ENCODE results near the gene ARL14EPL.

The ARL14EPL gene

DNA sequence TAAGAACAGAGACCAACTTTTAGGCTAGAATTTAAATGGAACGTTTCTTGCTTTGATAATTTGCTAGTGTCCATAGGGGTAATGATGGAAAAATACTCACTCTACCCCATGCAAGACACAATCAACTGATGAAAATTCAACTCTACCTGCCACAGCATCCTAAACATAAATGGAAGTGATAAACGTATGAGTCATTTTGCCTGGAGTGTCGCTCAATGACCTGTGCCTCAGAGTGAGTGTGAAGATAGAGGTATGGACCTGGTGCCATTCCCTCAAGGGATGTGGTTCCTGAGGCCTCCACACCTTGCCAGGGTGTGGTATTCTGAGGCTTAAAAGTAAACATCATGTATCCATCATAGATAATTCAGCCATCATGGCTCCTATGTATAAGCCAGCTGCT, 14.0 kb downstream of the ARL14EPL start:
- no peaks in the 10 kb centered on the region for H3K4me1 ChIP-seq (ENCODE audit: control insufficient read depth, insufficient read depth, low read length)
- H3K4me3 ChIP-seq (ENCODE audit: low read depth, low read length): no peak overlapping the region
- no peak overlapping the region for H3K27ac ChIP-seq (ENCODE audit: low read depth, low read length)
- H3K36me3 ChIP-seq (ENCODE audit: control insufficient read depth, insufficient read depth, low read length): no peaks in the 10 kb centered on the region
- no peak overlapping the region for H3K9ac ChIP-seq (ENCODE audit: low read depth, low read length)
- H3K9me3 ChIP-seq (ENCODE audit: control insufficient read depth, insufficient read depth, low read length): no peaks in the 10 kb centered on the region
- H3K27me3 ChIP-seq (ENCODE audit: control insufficient read depth, insufficient read depth, low read length): no peaks in the 10 kb centered on the region

DNA sequence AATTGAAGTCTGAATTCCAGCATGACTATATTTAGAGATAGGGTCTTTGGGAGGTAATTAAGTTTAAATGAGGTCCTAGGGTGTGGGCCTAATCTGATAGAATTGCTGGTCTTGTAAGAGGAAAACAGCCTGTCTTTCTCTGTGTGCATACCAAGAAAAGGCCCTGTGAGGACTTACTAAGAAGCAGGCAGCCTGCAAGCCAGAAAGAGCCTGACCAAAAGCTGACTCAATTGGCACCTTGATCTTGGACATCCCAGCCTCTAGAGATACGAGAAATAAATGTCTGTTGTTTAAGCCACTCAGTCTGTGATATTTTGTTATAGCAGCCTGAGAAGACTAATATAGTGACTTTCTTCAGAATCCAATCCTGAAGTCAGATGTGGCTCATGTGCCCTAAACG, 14.6 kb downstream of the ARL14EPL start:
- H3K36me3 ChIP-seq (ENCODE audit: control insufficient read depth, insufficient read depth, low read length): no peaks in the 10 kb centered on the region
- no peaks in the 10 kb centered on the region for H3K4me1 ChIP-seq (ENCODE audit: control insufficient read depth, insufficient read depth, low read length)
- H3K27me3 ChIP-seq (ENCODE audit: control insufficient read depth, insufficient read depth, low read length): no peaks in the 10 kb centered on the region
- H3K27ac ChIP-seq (ENCODE audit: low read depth, low read length): no peak overlapping the region
- H3K9me3 ChIP-seq (ENCODE audit: control insufficient read depth, insufficient read depth, low read length): no peaks in the 10 kb centered on the region
- H3K9ac ChIP-seq (ENCODE audit: low read depth, low read length): no peak overlapping the region
- H3K4me3 ChIP-seq (ENCODE audit: low read depth, low read length): no peak overlapping the region

DNA sequence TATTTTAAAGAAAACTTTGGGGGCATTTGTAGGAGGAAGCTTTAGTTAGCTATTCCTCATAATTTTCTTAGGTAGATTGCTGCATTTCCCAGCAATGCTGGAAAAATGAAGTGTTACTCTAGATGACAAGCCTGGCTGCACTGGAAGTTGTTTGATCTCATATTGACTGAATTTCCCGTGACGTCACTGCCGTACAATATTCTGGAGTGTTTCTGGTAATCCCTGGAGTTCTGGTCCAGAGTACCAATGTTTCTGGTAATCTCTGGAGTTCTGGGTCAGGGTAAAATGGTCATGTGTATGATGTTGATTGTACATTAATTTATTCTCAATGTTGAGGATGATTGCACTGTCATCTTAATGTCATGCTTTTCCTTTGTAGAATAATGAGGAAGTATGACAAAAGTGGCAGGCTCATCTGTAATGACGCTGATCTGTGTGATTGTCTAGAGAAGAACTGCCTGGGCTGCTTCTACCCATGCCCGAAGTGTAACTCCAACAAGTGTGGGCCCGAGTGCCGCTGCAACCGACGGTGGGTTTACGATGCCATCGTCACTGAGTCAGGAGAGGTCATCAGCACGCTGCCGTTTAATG, 26.2 kb downstream of the ARL14EPL start:
- H3K9ac ChIP-seq (ENCODE audit: low read depth, low read length): no peak overlapping the region
- H3K9me3 ChIP-seq (ENCODE audit: control insufficient read depth, insufficient read depth, low read length): no peaks in the 10 kb centered on the region
- H3K27ac ChIP-seq (ENCODE audit: low read depth, low read length): no peak overlapping the region
- no peaks in the 10 kb centered on the region for H3K36me3 ChIP-seq (ENCODE audit: control insufficient read depth, insufficient read depth, low read length)
- H3K4me1 ChIP-seq (ENCODE audit: control insufficient read depth, insufficient read depth, low read length): no peaks in the 10 kb centered on the region
- H3K27me3 ChIP-seq (ENCODE audit: control insufficient read depth, insufficient read depth, low read length): no peaks in the 10 kb centered on the region
- no peak overlapping the region for H3K4me3 ChIP-seq (ENCODE audit: low read depth, low read length)

GRCh38 chr5:116062352-116062751, 30.1 kb downstream of the ARL14EPL start:
- Histone ChIP-seq H3K9me3 (ENCODE audit: control insufficient read depth, insufficient read depth, low read length) (no peaks in the 10 kb centered on the region), H3K4me3 (ENCODE audit: low read depth, low read length) (no peak overlapping the region), H3K9ac (ENCODE audit: low read depth, low read length) (no peak overlapping the region), H3K36me3 (ENCODE audit: control insufficient read depth, insufficient read depth, low read length) (no peaks in the 10 kb centered on the region), H3K27me3 (ENCODE audit: control insufficient read depth, insufficient read depth, low read length) (no peaks in the 10 kb centered on the region), H3K27ac (ENCODE audit: low read depth, low read length) (no peak overlapping the region), H3K4me1 (ENCODE audit: control insufficient read depth, insufficient read depth, low read length) (no peaks in the 10 kb centered on the region)

DNA sequence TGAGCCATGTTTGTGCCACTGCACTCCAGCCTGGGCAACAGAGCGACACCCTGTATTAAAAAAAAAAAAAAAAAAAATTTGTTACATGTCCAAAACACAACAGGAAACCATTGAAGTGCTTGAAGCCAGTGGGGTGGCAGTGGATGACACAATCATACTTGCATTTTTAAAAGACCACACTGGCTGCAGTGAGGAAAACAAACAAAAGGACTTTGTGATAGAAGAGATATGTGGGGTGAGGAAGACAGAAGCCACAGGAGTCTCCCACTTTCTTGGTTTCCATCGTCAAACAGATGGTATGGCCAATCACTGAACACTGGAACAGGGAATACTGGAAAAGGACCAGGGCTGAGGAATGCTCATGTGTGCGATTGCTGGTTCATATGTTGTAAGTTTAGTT, 31.7 kb downstream of the ARL14EPL start:
- no peaks in the 10 kb centered on the region for H3K27me3 ChIP-seq (ENCODE audit: control insufficient read depth, insufficient read depth, low read length)
- no peak overlapping the region for H3K9ac ChIP-seq (ENCODE audit: low read depth, low read length)
- no peak overlapping the region for H3K4me3 ChIP-seq (ENCODE audit: low read depth, low read length)
- no peaks in the 10 kb centered on the region for H3K9me3 ChIP-seq (ENCODE audit: control insufficient read depth, insufficient read depth, low read length)
- no peak overlapping the region for H3K27ac ChIP-seq (ENCODE audit: low read depth, low read length)
- H3K4me1 ChIP-seq (ENCODE audit: control insufficient read depth, insufficient read depth, low read length): no peaks in the 10 kb centered on the region
- H3K36me3 ChIP-seq (ENCODE audit: control insufficient read depth, insufficient read depth, low read length): no peaks in the 10 kb centered on the region

GRCh38 chr5:116068028-116068632, 35.9 kb downstream of the ARL14EPL start:
- H3K36me3 ChIP-seq (ENCODE audit: control insufficient read depth, insufficient read depth, low read length): no peaks in the 10 kb centered on the region

DNA sequence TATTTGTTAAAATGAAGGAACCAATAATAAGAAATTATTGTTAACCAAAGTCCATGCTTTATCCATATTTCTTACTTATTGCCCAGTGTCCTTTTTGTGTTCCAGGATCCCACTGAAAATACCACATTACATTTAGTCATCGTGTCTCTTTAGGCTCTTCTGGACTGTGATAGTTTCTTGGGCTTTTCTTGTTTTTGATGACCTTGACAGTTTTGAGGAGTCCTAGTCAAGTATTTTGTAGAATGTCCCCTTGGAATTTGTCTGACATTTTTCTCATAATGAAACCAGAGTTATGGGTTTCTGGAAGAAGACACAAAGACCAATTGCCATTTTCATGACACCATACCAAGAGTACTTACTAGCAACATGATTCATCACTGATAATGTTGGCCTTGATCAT, 38.9 kb downstream of the ARL14EPL start:
- Histone ChIP-seq H3K4me3 (ENCODE audit: low read depth, low read length) (no peak overlapping the region), H3K4me1 (ENCODE audit: control insufficient read depth, insufficient read depth, low read length) (no peaks in the 10 kb centered on the region), H3K27me3 (ENCODE audit: control insufficient read depth, insufficient read depth, low read length) (0 out of 2 replicates have a peak, but pooled peaks cover 3% of the 10 kb centered on the region), H3K27ac (ENCODE audit: low read depth, low read length) (no peak overlapping the region), H3K9ac (ENCODE audit: low read depth, low read length) (no peak overlapping the region), H3K9me3 (ENCODE audit: control insufficient read depth, insufficient read depth, low read length) (no peaks in the 10 kb centered on the region), H3K36me3 (ENCODE audit: control insufficient read depth, insufficient read depth, low read length) (no peaks in the 10 kb centered on the region)

More at GRCh38 chr5:116068028-116068632, 35.9 kb downstream of the ARL14EPL start:
- H3K27me3 ChIP-seq (ENCODE audit: control insufficient read depth, insufficient read depth, low read length): 0 out of 2 replicates have a peak, but pooled peaks cover 3% of the 10 kb centered on the region
- no peak overlapping the region for H3K27ac ChIP-seq (ENCODE audit: low read depth, low read length)
- H3K9me3 ChIP-seq (ENCODE audit: control insufficient read depth, insufficient read depth, low read length): no peaks in the 10 kb centered on the region
- no peak overlapping the region for H3K4me3 ChIP-seq (ENCODE audit: low read depth, low read length)
- H3K4me1 ChIP-seq (ENCODE audit: control insufficient read depth, insufficient read depth, low read length): no peaks in the 10 kb centered on the region
- H3K9ac ChIP-seq (ENCODE audit: low read depth, low read length): no peak overlapping the region

- H3K9me3 ChIP-seq (ENCODE audit: control insufficient read depth, insufficient read depth, low read length): no peaks in the 10 kb centered on the region
- H3K36me3 ChIP-seq (ENCODE audit: control insufficient read depth, insufficient read depth, low read length): no peaks in the 10 kb centered on the region
- no peak overlapping the region for H3K4me3 ChIP-seq (ENCODE audit: low read depth, low read length)
- 0 out of 2 replicates have a peak, but pooled peaks cover 3% of the 10 kb centered on the region for H3K27me3 ChIP-seq (ENCODE audit: control insufficient read depth, insufficient read depth, low read length)
- no peak overlapping the region for H3K9ac ChIP-seq (ENCODE audit: low read depth, low read length)
- no peaks in the 10 kb centered on the region for H3K4me1 ChIP-seq (ENCODE audit: control insufficient read depth, insufficient read depth, low read length)
- H3K27ac ChIP-seq (ENCODE audit: low read depth, low read length): no peak overlapping the region
These were observed 43.0 kb downstream of the ARL14EPL start for GRCh38 chr5:116075191-116075831.

- H3K4me1 ChIP-seq (ENCODE audit: control insufficient read depth, insufficient read depth, low read length): no peaks in the 10 kb centered on the region
- H3K27me3 ChIP-seq (ENCODE audit: control insufficient read depth, insufficient read depth, low read length): no peaks in the 10 kb centered on the region
- H3K4me3 ChIP-seq (ENCODE audit: low read depth, low read length): no peak overlapping the region
- no peaks in the 10 kb centered on the region for H3K36me3 ChIP-seq (ENCODE audit: control insufficient read depth, insufficient read depth, low read length)
- H3K9me3 ChIP-seq (ENCODE audit: control insufficient read depth, insufficient read depth, low read length): no peaks in the 10 kb centered on the region
- H3K27ac ChIP-seq (ENCODE audit: low read depth, low read length): no peak overlapping the region
- no peak overlapping the region for H3K9ac ChIP-seq (ENCODE audit: low read depth, low read length)
These were observed 44.2 kb downstream of the ARL14EPL start for GRCh38 chr5:116076496-116076895.

GRCh38 chr5:116078199-116078598, 45.9 kb downstream of the ARL14EPL start:
- Histone ChIP-seq H3K9ac (ENCODE audit: low read depth, low read length) (no peak overlapping the region), H3K4me1 (ENCODE audit: control insufficient read depth, insufficient read depth, low read length) (no peaks in the 10 kb centered on the region), H3K4me3 (ENCODE audit: low read depth, low read length) (no peak overlapping the region), H3K36me3 (ENCODE audit: control insufficient read depth, insufficient read depth, low read length) (no peaks in the 10 kb centered on the region), H3K9me3 (ENCODE audit: control insufficient read depth, insufficient read depth, low read length) (no peaks in the 10 kb centered on the region), H3K27me3 (ENCODE audit: control insufficient read depth, insufficient read depth, low read length) (no peaks in the 10 kb centered on the region), H3K27ac (ENCODE audit: low read depth, low read length) (no peak overlapping the region)

- Histone ChIP-seq H3K27me3 (ENCODE audit: control insufficient read depth, insufficient read depth, low read length) (no peaks in the 10 kb centered on the region), H3K4me1 (ENCODE audit: control insufficient read depth, insufficient read depth, low read length) (peaks cover 16% of the 10 kb centered on the region; the same call in 1 of the 2 replicates), H3K27ac (ENCODE audit: low read depth, low read length) (no peak overlapping the region), H3K9me3 (ENCODE audit: control insufficient read depth, insufficient read depth, low read length) (no peaks in the 10 kb centered on the region), H3K4me3 (ENCODE audit: low read depth, low read length) (peak overlapping the region; percentile 79), H3K9ac (ENCODE audit: low read depth, low read length) (peak overlapping the region; percentile 83), H3K36me3 (ENCODE audit: control insufficient read depth, insufficient read depth, low read length) (peaks cover 11% of the 10 kb centered on the region)
These were observed 52.0 kb downstream of the ARL14EPL start for GRCh38 chr5:116084287-116084691.
